ENCODE results near the gene LDLR.

GRCh38 chr19:11091703-11092153, 2.5 kb downstream of the LDLR start:
- peak; percentile 67 for TF ChIP-seq EP300 (IDR thresholded peaks at IDR 0.05)
- TF ChIP-seq POLR2A (IDR thresholded peaks at IDR 0.05; ENCODE audit: low read depth) = no peak

Measured in esophagus muscularis mucosa (tissue), 2 donors.